CD4-positive, alpha-beta T cell treated with Interleukin-6 for 4 hours (primary cell): ENCODE measurements around the gene HS6ST2.

Experiments
- DNase-seq: peaks from one replicate; pipeline ENCODE4 v3.0.0-alpha.2; 2020; ENCODE audit warnings: mixed read lengths

The HS6ST2 gene

DNA sequence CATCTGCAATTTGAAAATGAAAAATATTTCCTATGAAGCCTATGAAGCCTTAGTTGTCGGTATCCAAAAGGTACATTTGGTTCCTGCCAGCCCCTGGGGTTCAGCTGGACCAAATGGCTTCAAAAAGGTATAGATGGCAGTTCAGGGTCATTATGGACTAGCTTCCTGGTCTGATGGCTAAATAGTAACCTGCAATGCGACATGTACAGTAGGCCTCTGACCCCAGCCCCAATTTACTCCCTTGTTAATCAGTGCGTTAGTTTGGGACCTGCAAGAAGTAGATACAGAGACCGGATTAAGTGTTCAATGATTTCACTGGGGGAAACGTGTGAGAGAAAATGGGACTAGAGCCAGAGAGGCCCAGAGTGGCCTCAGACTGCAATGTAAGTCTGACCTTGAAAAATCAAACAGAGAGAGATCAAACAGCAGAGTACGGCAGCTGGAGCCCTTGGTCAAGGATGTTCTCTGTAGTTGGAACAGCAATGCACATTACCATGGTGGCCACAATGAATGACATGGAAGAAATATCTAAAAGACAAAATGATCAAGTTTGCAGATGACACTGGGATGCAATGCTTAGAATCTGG, 354.6 kb downstream of the HS6ST2 start:
- no peak for DNase-seq

DNA sequence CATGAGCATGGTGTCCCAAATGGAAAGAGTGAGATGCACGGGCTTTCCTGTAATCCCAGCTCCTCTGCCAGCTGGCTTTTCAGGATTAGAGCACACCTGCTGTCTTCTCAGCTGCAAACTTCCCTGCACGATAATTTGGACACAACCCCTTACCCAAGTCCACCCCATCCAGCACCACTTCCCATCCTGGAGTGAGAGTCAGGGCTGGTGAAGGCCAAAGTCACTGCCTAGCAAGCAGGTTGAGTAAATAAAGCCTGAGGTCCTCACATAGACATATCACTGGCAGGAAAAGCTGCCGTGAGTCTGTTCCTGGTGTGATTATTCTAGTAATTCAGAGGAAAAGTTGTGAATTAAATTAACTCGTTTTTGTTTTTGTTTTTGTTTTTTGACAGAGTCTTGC, 355.7 kb downstream of the HS6ST2 start:
- no peak for DNase-seq

DNA sequence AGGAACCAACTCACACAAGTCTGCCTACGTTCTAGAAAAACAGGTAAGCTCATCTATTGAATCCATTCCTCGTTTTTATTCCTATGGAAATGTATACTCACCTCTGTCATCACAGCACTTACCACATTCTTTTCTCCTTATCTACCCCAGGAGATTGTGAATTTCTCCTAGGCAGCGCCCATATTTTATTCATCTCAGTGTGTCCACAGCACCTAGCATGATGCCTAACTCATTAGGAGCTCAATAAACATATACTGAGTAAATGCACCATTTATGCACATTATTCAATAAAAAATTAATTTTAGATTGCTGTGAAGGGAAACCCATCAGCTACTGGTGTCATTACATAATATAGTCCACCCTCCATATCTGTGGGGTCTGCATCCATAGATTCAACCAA, 363.4 kb downstream of the HS6ST2 start:
- no peak for DNase-seq

- DNase-seq: no peak
Observed at GRCh38 chrX:132594129-132594528, 364.3 kb downstream of the HS6ST2 start.

DNA sequence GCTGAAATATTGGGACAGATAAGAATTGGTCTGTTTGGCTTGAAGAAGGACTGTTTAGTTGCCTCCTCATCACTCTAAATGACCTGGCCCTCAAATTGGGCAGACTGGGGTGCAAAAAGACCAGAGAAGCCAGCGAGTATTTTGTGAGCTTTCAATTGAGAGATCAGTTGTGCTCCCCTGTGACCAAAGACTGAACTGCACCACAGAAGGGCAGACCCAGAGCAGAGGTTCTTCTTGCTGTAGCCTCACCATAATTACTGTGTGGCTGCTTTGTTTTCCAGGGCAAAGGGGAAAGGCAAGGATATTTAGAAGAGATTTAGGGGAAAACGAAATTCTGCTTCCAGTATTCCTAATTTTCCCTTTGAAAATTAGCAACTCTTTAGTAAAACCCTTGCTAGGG, 365.5 kb downstream of the HS6ST2 start:
- DNase-seq: no peak

DNA sequence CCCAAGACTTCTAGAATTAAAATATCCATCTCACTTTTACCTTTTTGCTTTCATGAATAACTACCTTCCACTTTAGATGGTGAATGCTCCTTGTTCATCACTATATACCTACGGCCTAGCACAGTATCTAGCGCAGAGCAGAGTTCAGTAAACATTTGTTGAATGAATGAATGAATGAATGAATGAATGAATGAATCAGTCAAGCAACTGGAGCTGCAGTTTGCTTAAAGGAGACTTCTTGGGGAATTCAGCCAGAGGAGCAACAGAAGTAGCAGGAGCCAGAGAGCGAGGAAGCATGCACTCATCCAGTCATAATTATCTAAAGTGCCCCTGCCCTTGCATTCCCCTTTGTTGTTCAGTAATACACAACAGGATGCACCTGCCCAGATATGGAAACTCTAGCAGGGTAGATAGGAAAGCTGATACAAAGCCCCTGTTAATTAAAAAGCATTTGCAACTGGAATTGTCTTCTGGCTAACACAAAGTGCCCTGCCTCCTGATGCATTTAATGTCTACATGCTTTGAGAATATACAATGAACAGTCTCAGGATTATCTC, 366.6 kb downstream of the HS6ST2 start:
- DNase-seq: no peak

- DNase-seq: no peak
Observed at GRCh38 chrX:132590350-132591026, 367.9 kb downstream of the HS6ST2 start.

DNA sequence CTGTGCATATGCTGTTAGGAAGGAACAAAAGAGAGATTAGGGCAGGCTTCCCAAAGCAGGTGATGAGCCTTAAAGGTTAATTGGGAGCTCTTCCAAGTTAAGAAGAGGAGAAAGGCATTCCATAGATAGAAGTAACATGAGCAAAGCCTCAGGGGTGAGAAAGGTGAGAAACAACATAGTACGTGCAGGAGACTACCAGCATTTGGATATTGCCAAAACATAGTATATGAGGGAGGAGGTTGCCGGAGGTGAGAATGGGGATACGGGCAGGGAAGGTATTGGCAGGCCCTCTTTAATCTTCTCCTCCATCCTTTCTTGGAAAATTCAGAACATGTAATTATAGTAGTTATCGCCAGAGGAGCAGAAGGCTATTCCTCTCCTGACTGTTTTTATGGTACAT, 373.5 kb downstream of the HS6ST2 start:
- no peak for DNase-seq

DNA sequence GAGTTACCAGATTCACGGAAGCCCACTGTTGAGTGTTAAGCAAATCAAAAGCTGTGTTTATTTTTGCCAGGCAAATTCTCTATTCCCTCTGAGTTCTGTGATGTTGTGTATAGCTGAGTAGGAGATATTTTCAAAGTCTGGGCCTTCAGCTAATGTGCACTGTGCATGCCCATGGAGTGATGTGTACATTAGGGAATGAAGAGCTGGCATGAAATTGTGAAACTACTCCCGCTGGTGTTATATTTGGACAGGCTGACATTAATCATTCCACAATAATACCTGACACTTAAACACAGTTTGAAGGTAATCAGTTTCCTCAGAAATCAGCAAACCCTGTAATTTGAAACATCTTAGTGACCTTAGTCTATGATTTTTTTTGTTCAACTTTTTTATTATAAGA, 381.5 kb downstream of the HS6ST2 start:
- no peak for DNase-seq
